ENCODE data around the gene DEDD. TPM values are rescaled to one million over a fixed set of nuclear protein-coding genes. Genes with fewer than 3 reads are reported as not detected.

Gene DEDD
- total and polyA plus RNA-seq, 2 of the 4 experiments (the other 2 are of a cell fraction): 40.2 to 47.9 TPM

- Histone ChIP-seq H3K27ac (ENCODE audit: insufficient read depth, low read length) (no peak overlapping the region), H2BK15ac (ENCODE audit: low read depth, low read length) (peak overlapping the region; percentile 36; the same call in 1 of the 3 replicates), H2BK5ac (ENCODE audit: low read depth, low read length, poor library complexity, severe bottlenecking) (peak overlapping the region; percentile 50), H3K56ac (ENCODE audit: extremely low read depth, insufficient read depth, low read length) (no peak overlapping the region), H3K36me3 (ENCODE audit: control insufficient read depth, insufficient read depth, low read length) (no peaks in the 10 kb centered on the region), H4K91ac (ENCODE audit: insufficient read depth, low read depth, low read length) (no peak overlapping the region; the same call in 1 of the 2 replicates), H3K9me3 (ENCODE audit: control insufficient read depth, insufficient read depth, low read length) (no peaks in the 10 kb centered on the region), H3K4ac (ENCODE audit: low read depth, low read length) (peak overlapping the region; percentile 54), H3K4me1 (ENCODE audit: control insufficient read depth, insufficient read depth, low read length) (peaks cover 29% of the 10 kb centered on the region), H2BK120ac (ENCODE audit: low read depth, low read length) (peak overlapping the region; percentile 40; the same call in 1 of the 2 replicates), H3K4me2 (ENCODE audit: low read depth, low read length) (no peak overlapping the region), H2BK20ac (ENCODE audit: low read depth, low read length) (peak overlapping the region; percentile 57; the same call in 1 of the 2 replicates), H3K9ac (ENCODE audit: low read depth, low read length) (no peak overlapping the region), H3K27me3 (ENCODE audit: control insufficient read depth, insufficient read depth, low read length) (no peaks in the 10 kb centered on the region), H3K4me3 (ENCODE audit: insufficient read depth, low read depth, low read length) (no peak overlapping the region), H2AK5ac (ENCODE audit: low read depth, low read length) (peak overlapping the region; percentile 75; the same call in 1 of the 2 replicates), H4K8ac (ENCODE audit: low read depth in 2 of 2, low read length in 2 of 2) (peak overlapping the region in 1 of 2 experiments; percentile 50; a peak in 2 of 4 replicates), H4K20me1 (ENCODE audit: insufficient read depth, low read length) (no peaks in the 10 kb centered on the region), H3K79me1 (ENCODE audit: low read depth in 1 of 2, low read length in 2 of 2) (no peaks in the 10 kb centered on the region), H3K18ac (ENCODE audit: low read depth, low read length) (peak overlapping the region; percentile 11; the same call in 1 of the 2 replicates), H3K9me1 (ENCODE audit: insufficient read depth, low read length) (peaks cover 26% of the 10 kb centered on the region), H4K5ac (ENCODE audit: low read depth, low read length) (peak overlapping the region; percentile 5; the same call in 1 of the 2 replicates), H3K14ac (replicated peaks; ENCODE audit: low read depth, low read length) (no peak overlapping the region), H2AK9ac (replicated peaks; ENCODE audit: low read depth, low read length, poor library complexity) (peak overlapping the region; percentile 38), H2AFZ (replicated peaks; ENCODE audit: low read length, poor library complexity) (no peak overlapping the region), H3K23ac (ENCODE audit: low read depth, low read length) (no peak overlapping the region)
- no CpG with 5 or more reads among the region's 1 CpG for WGBS, 2 experiments (ENCODE audit: extremely low coverage in 2 of 2, insufficient read length in 1 of 2)
- in situ Hi-C loops (cut with MboI; ENCODE audit: low sequenced_read_pairs): no loop called here
- ChIA-PET POLR2A (ENCODE audit: unreplicated experiment) (no interaction called here), CTCF (interaction anchor here (0.5 to 2.1 kb wide), 4 partner anchors 12 to 77 kb away, joined by 3 to 7 read pairs (median 4); partner anchors contain the start of gene KLHDC9)
- dilution Hi-C loops (cut with HindIII; ENCODE audit: low sequenced_read_pairs, unreplicated experiment): no loop called here
- intact Hi-C loops (cut with micrococcal nuclease): loop anchor here (5.0 kb wide), 1 partner anchor 37 kb away; the partner anchor contains the start of gene USF1
- ATAC-seq (ENCODE audit: low read depth) (no peak), DNase-seq (no peak)
- no peak for TF ChIP-seq FOS (IDR thresholded peaks at IDR 0.05; ENCODE audit: low read depth, low read length)
- no peak for TF ChIP-seq RFX5 (IDR thresholded peaks at IDR 0.05; ENCODE audit: low read depth, low read length)
- TF ChIP-seq USF2 (IDR thresholded peaks at IDR 0.05; ENCODE audit: low read depth, low read length): no peak
- no peak for TF ChIP-seq RAD21 (IDR thresholded peaks at IDR 0.05; ENCODE audit: low read length)
- TF ChIP-seq CEBPB (IDR thresholded peaks at IDR 0.05; ENCODE audit: low read depth, low read length): no peak
- TF ChIP-seq MAZ (IDR thresholded peaks at IDR 0.05; ENCODE audit: borderline replicate concordance, low read depth, low read length): no peak
- no peak for TF ChIP-seq RCOR1 (IDR thresholded peaks at IDR 0.05; ENCODE audit: insufficient replicate concordance, low read length)
- no peak for TF ChIP-seq SMC3 (IDR thresholded peaks at IDR 0.05; ENCODE audit: low read depth, low read length)
- no peak for TF ChIP-seq ELK1 (IDR thresholded peaks at IDR 0.05; ENCODE audit: borderline replicate concordance, low read depth, low read length)
- BruUV-seq (replicated peaks): no TSS peak
These were observed 47.9 kb downstream of the DEDD start for GRCh38 chr1:161084597-161084988.
